HEK293T (cell line): Measurements from ENCODE around the gene KCTD8.

Source experiments
- CTBP1 ChIP-seq: fragments of 450-650 bp; IDR thresholded peaks from 2 replicates; pipeline ENCODE4 v1.6.1; 2016; ENCODE audit warnings: borderline replicate concordance
- NFRKB ChIP-seq: fragments of 450-650 bp; IDR thresholded peaks from 2 replicates; pipeline ENCODE4 v1.6.1; 2016; ENCODE audit warnings: mild to moderate bottlenecking, moderate library complexity

- TF ChIP-seq NFRKB (no peak), CTBP1 (no peak)
Observed at GRCh38 chr4:44165938-44166337, 282.7 kb downstream of the KCTD8 start.
